GM12891 (cell line): ENCODE results near the gene LUC7L3.

Experiments used
- POLR2A ChIP-seq: IDR thresholded peaks from 2 replicates; pipeline ENCODE4 v1.6.1; 2011; ENCODE audit warnings: low read depth, low read length, control low read depth
- POLR2AphosphoS5 ChIP-seq: IDR thresholded peaks from 2 replicates; pipeline ENCODE4 v1.6.1; 2011; ENCODE audit warnings: low read depth, low read length, control low read depth
- TAF1 ChIP-seq: IDR thresholded peaks from 2 replicates; pipeline ENCODE4 v1.6.1; 2011; ENCODE audit warnings: low read depth, low read length, control low read depth

DNA sequence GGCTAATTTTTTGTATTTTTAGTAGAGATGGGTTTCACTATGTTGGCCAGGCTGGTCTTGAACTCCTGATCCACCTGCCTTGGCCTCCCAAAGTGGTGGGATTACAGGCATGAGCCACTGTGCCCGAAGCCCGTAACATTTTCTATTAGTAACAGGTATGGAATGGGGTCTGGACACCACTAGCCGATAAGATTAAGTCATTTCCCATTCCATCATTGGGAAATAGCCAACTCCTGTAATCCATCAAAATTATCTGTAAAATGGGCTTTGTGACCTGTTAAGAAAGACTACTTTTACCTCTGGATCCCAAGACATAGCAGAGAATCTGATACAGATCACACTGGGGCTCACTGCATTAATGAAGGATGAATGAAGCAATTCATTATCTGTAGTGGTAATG lies 3.9 kb upstream of the LUC7L3 start:
- no peak for TF ChIP-seq POLR2AphosphoS5
- TF ChIP-seq POLR2A, result no peak
- TF ChIP-seq TAF1, result no peak
